ENCODE results near the gene NUP210.

NUP210 gene

GRCh38 chr3:13357074-13357473 lies 63.0 kb downstream of the NUP210 start:
- no peak for TF ChIP-seq POLR2AphosphoS5 (IDR thresholded peaks at IDR 0.05; ENCODE audit: low read depth, low read length)
- no peak for TF ChIP-seq TAF1 (IDR thresholded peaks at IDR 0.05; ENCODE audit: borderline replicate concordance, insufficient read depth, low read length)
- TF ChIP-seq SIN3A (IDR thresholded peaks at IDR 0.05; ENCODE audit: borderline replicate concordance, insufficient read depth, low read length) = no peak
- no peak for TF ChIP-seq FOXP2 (optimal IDR thresholded peaks at IDR 0.05; ENCODE audit: borderline replicate concordance, extremely low read depth, extremely low read length, insufficient read depth)
- no peak for TF ChIP-seq REST (IDR thresholded peaks at IDR 0.05; ENCODE audit: insufficient read depth in 1 of 2, low read depth in 2 of 2, low read length in 2 of 2)

GRCh38 chr3:13353936-13354542 lies 66.1 kb downstream of the NUP210 start:
- no peak for TF ChIP-seq SIN3A (IDR thresholded peaks at IDR 0.05; ENCODE audit: borderline replicate concordance, insufficient read depth, low read length)
- TF ChIP-seq REST (IDR thresholded peaks at IDR 0.05; ENCODE audit: insufficient read depth in 1 of 2, low read depth in 2 of 2, low read length in 2 of 2) = no peak
- TF ChIP-seq FOXP2 (optimal IDR thresholded peaks at IDR 0.05; ENCODE audit: borderline replicate concordance, extremely low read depth, extremely low read length, insufficient read depth) = no peak
- TF ChIP-seq TAF1 (IDR thresholded peaks at IDR 0.05; ENCODE audit: borderline replicate concordance, insufficient read depth, low read length) = no peak
- TF ChIP-seq POLR2AphosphoS5 (IDR thresholded peaks at IDR 0.05; ENCODE audit: low read depth, low read length) = no peak

- no peak for TF ChIP-seq FOXP2 (optimal IDR thresholded peaks at IDR 0.05; ENCODE audit: borderline replicate concordance, extremely low read depth, extremely low read length, insufficient read depth)
- no peak for TF ChIP-seq TAF1 (IDR thresholded peaks at IDR 0.05; ENCODE audit: borderline replicate concordance, insufficient read depth, low read length)
- TF ChIP-seq SIN3A (IDR thresholded peaks at IDR 0.05; ENCODE audit: borderline replicate concordance, insufficient read depth, low read length) = no peak
- no peak for TF ChIP-seq POLR2AphosphoS5 (IDR thresholded peaks at IDR 0.05; ENCODE audit: low read depth, low read length)
These were observed 66.6 kb downstream of the NUP210 start for GRCh38 chr3:13353506-13353905.

- no peak for TF ChIP-seq POLR2AphosphoS5 (IDR thresholded peaks at IDR 0.05; ENCODE audit: low read depth, low read length)
- no peak for TF ChIP-seq SIN3A (IDR thresholded peaks at IDR 0.05; ENCODE audit: borderline replicate concordance, insufficient read depth, low read length)
- TF ChIP-seq FOXP2 (optimal IDR thresholded peaks at IDR 0.05; ENCODE audit: borderline replicate concordance, extremely low read depth, extremely low read length, insufficient read depth) = no peak
- TF ChIP-seq REST (IDR thresholded peaks at IDR 0.05; ENCODE audit: insufficient read depth in 1 of 2, low read depth in 2 of 2, low read length in 2 of 2) = no peak
- TF ChIP-seq TAF1 (IDR thresholded peaks at IDR 0.05; ENCODE audit: borderline replicate concordance, insufficient read depth, low read length) = no peak
These were observed 67.4 kb downstream of the NUP210 start for GRCh38 chr3:13352621-13353131.

- TF ChIP-seq SIN3A (IDR thresholded peaks at IDR 0.05; ENCODE audit: borderline replicate concordance, insufficient read depth, low read length) (no peak), FOXP2 (optimal IDR thresholded peaks at IDR 0.05; ENCODE audit: borderline replicate concordance, extremely low read depth, extremely low read length, insufficient read depth) (no peak), TAF1 (IDR thresholded peaks at IDR 0.05; ENCODE audit: borderline replicate concordance, insufficient read depth, low read length) (no peak), REST (IDR thresholded peaks at IDR 0.05; ENCODE audit: insufficient read depth in 1 of 2, low read depth in 2 of 2, low read length in 2 of 2) (no peak), POLR2AphosphoS5 (IDR thresholded peaks at IDR 0.05; ENCODE audit: low read depth, low read length) (no peak)
These were observed 70.3 kb downstream of the NUP210 start for GRCh38 chr3:13349823-13350222.

Data from PFSK-1 (cell line).